ENCODE measurements around the gene PIGT.

GRCh38 chr20:45374101-45374467 is 41.9 kb upstream of the PIGT start:
- TF ChIP-seq, protein P1, sequence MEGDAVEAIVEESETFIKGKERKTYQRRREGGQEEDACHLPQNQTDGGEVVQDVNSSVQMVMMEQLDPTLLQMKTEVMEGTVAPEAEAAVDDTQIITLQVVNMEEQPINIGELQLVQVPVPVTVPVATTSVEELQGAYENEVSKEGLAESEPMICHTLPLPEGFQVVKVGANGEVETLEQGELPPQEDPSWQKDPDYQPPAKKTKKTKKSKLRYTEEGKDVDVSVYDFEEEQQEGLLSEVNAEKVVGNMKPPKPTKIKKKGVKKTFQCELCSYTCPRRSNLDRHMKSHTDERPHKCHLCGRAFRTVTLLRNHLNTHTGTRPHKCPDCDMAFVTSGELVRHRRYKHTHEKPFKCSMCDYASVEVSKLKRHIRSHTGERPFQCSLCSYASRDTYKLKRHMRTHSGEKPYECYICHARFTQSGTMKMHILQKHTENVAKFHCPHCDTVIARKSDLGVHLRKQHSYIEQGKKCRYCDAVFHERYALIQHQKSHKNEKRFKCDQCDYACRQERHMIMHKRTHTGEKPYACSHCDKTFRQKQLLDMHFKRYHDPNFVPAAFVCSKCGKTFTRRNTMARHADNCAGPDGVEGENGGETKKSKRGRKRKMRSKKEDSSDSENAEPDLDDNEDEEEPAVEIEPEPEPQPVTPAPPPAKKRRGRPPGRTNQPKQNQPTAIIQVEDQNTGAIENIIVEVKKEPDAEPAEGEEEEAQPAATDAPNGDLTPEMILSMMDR (IDR thresholded peaks at IDR 0.05 in 8 of 11, conservative IDR thresholded peaks at IDR 0.05 in 3 of 11): peak in 3 of 11 experiments; percentile 0 to 57 (median 22)
- TF ChIP-seq POLR2A (IDR thresholded peaks at IDR 0.05): no peak

Measured in spleen (tissue), 7 donors.